ENCODE measurements around the gene ACOT9.

The ACOT9 gene

DNA sequence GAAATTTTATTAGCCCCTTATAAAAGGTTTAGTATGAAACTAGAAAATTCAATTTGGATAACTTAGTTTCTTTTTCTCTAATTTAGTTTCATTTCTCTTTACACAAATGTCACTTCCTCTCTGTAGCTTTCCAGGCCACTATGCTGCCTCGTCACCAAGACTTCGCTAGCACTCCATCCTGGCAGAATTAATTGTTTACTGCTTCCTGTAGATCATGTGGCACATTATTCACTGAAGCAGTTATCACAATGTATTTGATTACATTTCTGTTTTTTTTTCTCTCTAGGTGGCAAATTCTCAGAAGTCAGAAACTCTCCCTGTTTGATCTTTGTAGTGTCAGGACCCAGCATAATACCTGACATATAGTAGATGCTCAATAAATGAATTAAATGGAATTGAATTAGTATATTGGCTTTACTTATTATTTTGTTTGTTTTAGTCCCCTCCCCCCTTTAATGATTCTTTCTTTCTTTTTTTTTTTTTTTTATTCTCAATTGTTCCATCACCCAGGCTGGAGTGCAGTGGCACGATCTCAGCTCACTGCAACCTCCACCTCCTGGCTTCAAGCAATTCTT lies 30.6 kb upstream of the ACOT9 start:
- TF ChIP-seq, protein P1, sequence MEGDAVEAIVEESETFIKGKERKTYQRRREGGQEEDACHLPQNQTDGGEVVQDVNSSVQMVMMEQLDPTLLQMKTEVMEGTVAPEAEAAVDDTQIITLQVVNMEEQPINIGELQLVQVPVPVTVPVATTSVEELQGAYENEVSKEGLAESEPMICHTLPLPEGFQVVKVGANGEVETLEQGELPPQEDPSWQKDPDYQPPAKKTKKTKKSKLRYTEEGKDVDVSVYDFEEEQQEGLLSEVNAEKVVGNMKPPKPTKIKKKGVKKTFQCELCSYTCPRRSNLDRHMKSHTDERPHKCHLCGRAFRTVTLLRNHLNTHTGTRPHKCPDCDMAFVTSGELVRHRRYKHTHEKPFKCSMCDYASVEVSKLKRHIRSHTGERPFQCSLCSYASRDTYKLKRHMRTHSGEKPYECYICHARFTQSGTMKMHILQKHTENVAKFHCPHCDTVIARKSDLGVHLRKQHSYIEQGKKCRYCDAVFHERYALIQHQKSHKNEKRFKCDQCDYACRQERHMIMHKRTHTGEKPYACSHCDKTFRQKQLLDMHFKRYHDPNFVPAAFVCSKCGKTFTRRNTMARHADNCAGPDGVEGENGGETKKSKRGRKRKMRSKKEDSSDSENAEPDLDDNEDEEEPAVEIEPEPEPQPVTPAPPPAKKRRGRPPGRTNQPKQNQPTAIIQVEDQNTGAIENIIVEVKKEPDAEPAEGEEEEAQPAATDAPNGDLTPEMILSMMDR (IDR thresholded peaks at IDR 0.05), result no peak

DNA sequence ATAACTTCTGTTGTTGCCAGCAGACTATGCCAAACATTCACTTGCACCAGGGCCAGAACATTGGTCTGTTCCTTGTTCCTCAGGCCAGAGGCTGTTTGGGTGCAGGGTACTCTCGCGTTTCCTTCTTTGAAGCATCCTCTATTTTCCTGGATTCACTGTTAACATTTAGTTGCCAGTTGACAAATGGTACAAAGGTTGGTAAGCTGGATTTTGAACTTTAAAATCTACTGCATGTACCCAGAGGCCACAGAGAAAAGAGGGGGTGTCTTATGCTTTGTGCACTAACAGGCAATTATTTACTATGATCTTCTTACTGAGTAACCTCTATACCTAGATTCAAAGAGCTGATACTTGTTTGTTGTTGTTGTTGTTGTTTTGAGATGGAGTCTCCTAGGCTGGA lies 27.1 kb upstream of the ACOT9 start:
- TF ChIP-seq, protein P1 (IDR thresholded peaks at IDR 0.05), result no peak

DNA sequence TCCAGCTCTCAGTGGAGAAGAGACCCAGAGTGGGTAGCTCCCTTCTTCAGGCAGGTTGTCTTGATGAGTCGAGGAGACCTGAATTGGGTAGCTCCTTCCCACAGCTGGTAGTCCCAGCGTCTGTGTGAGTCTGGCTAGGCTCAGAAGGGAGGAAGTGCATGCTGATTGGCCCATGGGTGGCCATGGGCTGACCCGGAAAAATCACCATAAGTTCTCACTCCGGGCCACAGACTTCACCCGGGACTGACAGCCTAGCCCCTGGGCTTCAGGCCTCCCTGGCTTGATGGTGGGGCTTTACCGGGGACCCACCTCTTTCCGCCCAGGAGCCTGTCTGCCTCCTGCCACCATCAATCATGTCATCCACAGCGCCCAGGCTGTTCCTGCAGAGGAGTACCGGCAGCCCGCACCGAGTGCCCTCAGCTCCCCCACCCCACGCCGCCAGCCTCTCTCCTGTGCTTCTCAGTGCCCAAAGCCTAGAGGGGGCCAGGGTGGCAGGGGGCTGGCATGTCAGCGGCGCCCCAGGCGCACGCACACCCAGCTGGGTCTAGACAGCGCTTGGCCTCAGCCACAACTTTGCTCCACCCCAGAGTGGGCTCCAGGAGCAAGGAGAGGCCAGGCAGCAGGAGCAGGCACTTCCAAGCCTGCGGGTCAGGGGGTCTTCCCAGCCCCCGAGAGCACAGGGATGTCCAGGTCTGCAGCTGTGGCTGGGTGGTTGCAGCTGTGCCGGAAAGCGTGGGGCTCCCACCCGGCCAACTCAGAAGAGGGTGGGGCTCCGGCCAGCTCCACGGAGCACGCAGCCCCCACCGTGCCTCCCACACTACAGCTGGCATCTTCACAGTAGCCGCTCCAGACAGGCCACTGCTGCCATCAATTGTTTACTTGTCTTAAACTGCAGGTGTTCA lies 23.8 kb upstream of the ACOT9 start:
- TF ChIP-seq, protein P1 (IDR thresholded peaks at IDR 0.05), result no peak

DNA sequence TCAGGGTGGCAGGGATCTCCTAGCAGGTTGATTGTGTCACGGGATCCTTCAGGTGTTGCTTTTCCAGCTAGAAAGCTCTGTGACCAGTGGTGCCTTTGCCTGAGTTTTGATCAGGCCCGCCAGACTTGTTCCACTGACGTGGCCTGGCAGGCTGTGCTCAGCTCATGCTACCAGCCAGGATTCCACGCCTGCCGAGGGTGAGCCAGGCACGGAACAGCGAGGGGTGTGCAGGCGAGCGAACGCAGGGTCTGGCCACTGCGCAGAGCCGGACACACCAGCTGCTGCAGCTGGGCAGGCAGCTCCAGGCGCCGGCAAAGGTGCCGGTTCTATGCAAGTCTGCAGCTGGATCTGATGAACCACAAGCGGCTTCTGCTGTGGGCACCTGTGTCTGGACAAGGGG lies 22.8 kb upstream of the ACOT9 start:
- TF ChIP-seq, protein P1 (IDR thresholded peaks at IDR 0.05), result no peak

DNA sequence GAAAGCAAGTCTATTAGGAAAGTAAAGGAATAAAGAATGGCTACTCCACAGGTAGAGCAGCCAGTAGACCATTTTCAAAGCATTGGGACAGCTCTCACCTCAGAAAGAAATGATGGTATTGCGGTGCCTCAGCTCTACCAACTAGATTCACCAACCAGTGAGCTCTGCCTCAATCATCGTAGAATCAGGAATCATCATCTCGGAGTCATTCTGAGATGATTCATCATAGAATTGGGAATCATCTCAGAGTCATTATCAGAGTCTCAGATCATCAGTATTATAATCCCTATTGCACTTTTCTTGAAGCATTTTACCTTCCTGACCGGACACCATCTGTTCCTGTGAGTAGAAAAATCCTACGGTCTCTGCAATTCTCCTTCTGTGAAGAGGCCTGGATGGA lies 22.4 kb upstream of the ACOT9 start:
- TF ChIP-seq, protein P1 (IDR thresholded peaks at IDR 0.05), result no peak

DNA sequence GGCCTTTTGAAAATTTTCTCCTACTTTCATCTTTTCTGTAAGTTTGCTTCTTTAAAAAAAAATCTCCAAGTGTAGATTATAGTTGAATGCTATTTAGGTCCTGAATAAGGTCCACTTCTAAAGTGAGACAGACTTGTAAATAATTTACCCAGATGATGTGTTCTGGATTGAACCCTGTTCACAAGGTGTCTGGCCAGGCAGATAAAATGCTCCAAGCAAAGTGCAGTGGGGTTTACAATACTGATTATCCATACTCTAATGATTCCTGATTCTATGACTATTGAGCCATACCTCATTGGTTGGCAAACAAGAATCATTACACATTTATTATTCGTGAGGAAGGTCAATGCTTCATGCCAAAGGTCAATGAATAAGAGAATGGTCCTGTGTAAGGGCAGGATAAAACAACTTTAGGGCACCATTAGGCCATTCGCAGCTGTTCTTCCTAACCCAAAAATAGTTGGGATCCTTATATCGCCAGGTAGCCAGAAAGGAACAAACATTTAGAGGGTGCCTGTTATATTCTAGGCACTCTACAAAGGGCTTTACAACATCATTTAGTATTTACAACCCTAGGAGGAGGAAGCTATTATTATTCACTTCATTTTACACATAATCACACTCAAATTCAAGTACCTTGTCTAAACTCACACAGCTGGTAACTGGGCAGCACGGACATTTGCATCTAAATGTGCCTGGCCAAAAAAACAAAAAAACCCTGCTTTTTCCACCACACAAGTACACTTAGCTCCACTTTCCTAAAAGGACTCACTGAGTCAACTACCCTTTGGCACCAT lies 21.3 kb upstream of the ACOT9 start:
- TF ChIP-seq, protein P1 (IDR thresholded peaks at IDR 0.05), result no peak

DNA sequence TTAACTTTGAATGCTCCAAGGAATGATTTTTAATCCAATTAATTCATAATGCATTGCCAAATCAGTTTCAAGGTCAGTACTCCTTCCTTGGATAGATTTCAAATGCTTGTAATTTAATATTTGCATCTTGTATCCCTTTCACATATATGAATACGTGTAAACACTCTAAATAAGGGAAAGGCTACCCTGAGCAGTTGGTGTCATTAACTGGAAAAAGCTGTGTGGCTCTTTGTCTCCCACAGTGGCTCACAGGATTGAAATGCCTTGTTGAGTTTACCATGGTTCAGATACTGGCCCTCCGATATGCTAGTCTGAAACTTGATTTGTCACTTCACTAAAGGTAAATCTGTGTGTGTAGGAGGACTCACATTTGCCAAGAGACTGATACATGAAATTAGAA lies 16.7 kb upstream of the ACOT9 start:
- TF ChIP-seq, protein P1 (IDR thresholded peaks at IDR 0.05), result no peak
